Mammary epithelial cell (primary cell): ENCODE data around the gene KRTAP10-3.

Experiments used
- EZH2 ChIP-seq: IDR thresholded peaks from 2 replicates; pipeline ENCODE4 v1.6.1; 2012; ENCODE audit warnings: low read length, inconsistent platforms, borderline replicate concordance
- TF ChIP-seq, protein P1 (sequence below), 2 donors: IDR thresholded peaks in 1 of 2; conservative IDR thresholded peaks in 1 of 2; 2 replicates each; pipeline ENCODE4 v1.5.1; 2011 to 2012; ENCODE audit warnings: inconsistent platforms in 2 of 2, low read length in 2 of 2, mild to moderate bottlenecking in 2 of 2, control low read depth in 1 of 2, low read depth in 1 of 2; ENCODE audit not compliant: insufficient read depth in 1 of 2; ENCODE audit errors: extremely low read depth in 1 of 2

- TF ChIP-seq, protein P1, sequence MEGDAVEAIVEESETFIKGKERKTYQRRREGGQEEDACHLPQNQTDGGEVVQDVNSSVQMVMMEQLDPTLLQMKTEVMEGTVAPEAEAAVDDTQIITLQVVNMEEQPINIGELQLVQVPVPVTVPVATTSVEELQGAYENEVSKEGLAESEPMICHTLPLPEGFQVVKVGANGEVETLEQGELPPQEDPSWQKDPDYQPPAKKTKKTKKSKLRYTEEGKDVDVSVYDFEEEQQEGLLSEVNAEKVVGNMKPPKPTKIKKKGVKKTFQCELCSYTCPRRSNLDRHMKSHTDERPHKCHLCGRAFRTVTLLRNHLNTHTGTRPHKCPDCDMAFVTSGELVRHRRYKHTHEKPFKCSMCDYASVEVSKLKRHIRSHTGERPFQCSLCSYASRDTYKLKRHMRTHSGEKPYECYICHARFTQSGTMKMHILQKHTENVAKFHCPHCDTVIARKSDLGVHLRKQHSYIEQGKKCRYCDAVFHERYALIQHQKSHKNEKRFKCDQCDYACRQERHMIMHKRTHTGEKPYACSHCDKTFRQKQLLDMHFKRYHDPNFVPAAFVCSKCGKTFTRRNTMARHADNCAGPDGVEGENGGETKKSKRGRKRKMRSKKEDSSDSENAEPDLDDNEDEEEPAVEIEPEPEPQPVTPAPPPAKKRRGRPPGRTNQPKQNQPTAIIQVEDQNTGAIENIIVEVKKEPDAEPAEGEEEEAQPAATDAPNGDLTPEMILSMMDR (conservative IDR thresholded peaks at IDR 0.05 in 1 of 2, IDR thresholded peaks at IDR 0.05 in 1 of 2; ENCODE audit: extremely low read depth in 1 of 2, insufficient read depth in 1 of 2, low read depth in 1 of 2, low read length in 2 of 2): no peak
- TF ChIP-seq EZH2: no peak
Observed at GRCh38 chr21:44568261-44568660, 9.7 kb upstream of the KRTAP10-3 start.
